GM21737 (cell line): Measurements from ENCODE around the gene FBXW8.

Experiments used
- ATAC-seq: cut with Tn5 transposase; IDR thresholded peaks from one replicate; pipeline ENCODE4 v1.9.1; 2021; ENCODE audit warnings: mild to moderate bottlenecking, moderate library complexity; ENCODE audit not compliant: unreplicated experiment

FBXW8 gene

GRCh38 chr12:116984098-116984497 is 73.3 kb downstream of the FBXW8 start:
- no peak for ATAC-seq

GRCh38 chr12:116990329-116990728 is 79.6 kb downstream of the FBXW8 start:
- ATAC-seq, result no peak

DNA sequence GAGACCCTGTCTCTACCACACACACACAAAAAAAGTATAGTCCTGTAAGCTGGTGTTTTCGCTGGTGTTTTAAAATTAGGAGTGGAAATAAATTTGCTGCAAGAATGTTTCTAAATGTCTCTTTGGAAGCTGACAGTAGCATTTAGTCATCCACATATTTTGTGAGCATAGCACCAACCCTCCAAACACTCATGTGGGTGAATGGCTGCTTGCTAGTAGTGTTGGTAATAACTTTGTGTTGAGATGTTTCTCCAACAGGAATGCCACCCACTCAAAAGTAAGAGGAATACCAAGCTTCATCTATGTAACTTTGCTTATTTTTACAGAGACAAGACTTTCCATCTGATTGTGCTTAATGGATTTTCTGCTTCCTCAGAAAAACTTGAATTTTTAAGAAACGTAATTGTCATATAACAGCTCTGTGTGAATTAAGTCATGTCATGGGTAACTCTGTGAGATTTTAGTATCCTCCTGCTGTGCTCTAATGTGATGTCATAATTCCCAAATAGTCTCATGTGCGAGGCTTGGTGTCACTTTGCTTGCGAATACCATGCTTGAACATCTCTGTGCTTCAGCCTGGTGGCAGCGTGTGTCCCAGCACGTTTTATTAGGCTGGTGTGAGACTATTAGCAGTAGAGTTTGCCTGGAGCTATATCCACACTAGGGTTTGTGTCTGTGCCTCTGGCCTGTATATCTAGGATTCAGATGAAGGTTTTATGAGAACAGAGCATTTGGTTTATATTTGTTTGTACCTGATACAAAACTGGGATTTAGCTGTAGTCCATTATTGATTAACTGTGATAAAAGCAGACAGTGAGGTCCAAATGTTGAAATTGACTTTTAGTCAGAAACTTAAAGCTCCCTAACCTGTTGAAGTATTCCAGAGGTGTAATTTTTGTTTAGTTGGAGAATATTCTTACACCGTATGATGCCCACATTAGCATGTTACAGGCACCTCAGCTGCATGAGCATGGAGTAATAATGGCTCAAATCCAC is 80.5 kb downstream of the FBXW8 start:
- ATAC-seq, result no peak

DNA sequence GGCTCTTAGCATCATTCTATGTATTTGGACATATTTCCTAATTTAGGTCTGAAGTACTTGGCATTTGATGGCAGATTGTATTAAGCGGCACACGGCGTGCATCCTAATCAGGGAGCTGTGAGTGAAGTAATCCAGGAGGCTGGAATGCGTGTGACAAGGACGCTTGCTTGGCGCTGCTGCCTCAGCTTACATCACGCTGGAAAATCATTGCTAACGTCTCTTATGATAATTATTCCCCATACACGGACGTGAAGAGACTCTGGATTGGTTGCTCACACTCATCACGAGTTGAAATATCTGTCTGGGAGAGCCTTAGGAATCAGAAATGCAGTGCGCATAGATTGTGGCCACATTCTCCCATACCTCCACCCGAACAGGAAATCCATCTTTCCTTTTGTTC is 85.3 kb downstream of the FBXW8 start:
- ATAC-seq, result no peak

- ATAC-seq, result no peak
Measured at GRCh38 chr12:116996621-116997020, 85.9 kb downstream of the FBXW8 start.

DNA sequence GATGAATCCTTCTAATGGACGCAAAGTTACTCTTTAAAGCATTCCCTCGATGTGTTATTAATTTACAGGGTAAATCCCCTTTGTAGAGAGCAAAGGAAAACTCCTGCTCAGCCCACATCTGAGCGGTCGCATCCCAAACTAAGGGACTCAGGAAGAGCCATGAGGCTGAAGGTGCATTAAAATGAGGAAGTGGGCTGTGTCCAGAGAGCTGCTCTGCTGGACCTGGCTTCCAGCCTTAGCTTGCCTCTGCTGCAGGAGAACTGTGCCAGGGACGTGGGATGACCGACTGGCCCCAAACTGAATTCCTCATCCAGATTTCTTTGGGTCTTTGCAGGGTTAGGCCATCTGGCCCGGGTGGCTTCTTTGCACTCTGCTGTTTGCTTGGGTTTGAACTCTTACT is 88.3 kb downstream of the FBXW8 start:
- ATAC-seq, result no peak

DNA sequence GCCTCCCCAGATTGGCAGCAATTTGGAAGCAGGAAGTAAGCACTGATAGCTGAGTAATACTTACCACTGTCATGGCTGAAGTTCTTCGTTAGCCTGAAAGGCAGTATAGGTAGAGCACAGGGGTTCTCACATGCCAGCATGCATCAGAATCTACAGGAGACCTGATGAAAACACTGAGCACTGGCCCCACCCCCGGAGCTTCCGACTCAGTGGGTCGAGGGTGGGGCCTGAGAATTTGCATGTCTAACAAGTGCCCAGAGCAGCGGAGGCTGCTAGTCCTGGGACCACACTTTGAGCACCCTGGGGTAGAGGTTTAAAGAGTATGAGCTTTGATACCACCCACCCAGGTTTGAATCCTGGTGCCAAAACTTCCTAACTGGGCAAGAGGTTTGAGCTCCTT is 89.6 kb downstream of the FBXW8 start:
- ATAC-seq, result no peak

- ATAC-seq, result no peak
Measured at GRCh38 chr12:117002051-117002817, 91.5 kb downstream of the FBXW8 start.

- ATAC-seq, result no peak
Measured at GRCh38 chr12:117003883-117004404, 93.2 kb downstream of the FBXW8 start.

DNA sequence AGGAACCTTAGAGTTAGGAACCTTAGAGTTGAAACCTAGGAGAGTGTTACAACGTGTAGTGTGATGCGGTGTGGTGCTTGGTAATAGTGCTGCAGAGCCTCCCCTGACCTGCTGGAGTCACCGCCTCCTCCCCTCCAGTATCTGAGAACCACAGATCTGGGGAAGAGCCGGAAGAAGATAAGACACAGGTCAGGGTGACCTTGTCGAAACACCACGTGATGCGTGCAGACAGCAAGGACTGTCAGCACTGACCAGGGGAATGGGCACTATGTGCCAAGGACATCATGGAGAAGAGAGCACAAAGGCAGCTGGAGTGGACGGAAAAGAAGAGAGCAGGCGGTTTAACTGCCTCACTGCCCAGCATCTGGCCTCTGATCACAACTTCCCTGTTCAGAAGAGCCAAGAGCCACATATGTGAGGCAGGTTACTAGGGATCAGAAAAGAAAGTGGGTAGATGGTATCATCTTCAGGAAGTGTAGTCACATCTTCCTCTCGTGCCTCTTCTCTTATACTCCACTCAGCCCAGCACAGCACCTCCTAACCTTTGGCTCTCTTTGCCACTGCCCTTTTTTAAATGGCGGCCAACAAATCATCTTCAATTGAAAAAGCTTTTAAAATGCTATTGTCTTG is 94.8 kb downstream of the FBXW8 start:
- no peak for ATAC-seq

GRCh38 chr12:117006333-117006732 is 95.6 kb downstream of the FBXW8 start:
- no peak for ATAC-seq

DNA sequence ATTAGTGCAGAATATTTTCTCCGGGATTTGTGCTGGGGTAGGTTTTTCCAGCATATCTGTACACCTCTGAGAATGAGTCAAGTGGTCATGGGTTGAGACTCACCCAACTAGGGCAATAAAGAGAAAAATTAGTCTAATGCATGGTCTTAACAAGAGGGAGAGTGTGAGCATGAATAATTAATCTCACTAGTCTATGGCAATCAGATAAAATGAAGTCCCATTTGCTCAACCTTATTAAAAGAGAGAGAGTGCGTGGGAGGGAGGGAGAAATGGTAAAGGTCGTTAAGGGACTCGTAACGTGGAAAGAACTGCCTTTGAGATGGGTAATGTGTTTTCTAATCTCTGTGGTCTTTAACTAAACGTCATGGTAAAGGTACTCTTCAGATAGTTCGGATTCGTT is 96.8 kb downstream of the FBXW8 start:
- ATAC-seq, result no peak

DNA sequence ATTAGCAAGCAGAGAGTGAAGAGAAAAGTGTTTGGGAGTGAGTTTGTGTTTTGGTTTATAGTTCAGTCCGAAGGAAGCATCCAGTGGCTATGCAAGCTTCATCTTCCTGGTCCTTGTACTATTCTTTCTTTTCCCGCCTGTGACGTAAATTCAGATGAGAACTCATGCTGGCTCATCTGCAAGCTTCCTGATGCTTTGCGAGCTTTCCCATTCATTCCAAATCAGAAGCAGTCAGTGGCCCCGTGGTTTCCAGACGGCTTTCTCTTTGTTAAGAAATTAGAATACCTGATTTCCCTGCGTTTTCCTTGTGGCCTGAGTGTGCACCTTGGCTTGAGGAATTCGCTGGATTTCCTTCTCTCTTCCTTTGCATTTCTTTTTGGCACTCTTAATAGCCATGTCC is 99.0 kb downstream of the FBXW8 start:
- ATAC-seq, result no peak

DNA sequence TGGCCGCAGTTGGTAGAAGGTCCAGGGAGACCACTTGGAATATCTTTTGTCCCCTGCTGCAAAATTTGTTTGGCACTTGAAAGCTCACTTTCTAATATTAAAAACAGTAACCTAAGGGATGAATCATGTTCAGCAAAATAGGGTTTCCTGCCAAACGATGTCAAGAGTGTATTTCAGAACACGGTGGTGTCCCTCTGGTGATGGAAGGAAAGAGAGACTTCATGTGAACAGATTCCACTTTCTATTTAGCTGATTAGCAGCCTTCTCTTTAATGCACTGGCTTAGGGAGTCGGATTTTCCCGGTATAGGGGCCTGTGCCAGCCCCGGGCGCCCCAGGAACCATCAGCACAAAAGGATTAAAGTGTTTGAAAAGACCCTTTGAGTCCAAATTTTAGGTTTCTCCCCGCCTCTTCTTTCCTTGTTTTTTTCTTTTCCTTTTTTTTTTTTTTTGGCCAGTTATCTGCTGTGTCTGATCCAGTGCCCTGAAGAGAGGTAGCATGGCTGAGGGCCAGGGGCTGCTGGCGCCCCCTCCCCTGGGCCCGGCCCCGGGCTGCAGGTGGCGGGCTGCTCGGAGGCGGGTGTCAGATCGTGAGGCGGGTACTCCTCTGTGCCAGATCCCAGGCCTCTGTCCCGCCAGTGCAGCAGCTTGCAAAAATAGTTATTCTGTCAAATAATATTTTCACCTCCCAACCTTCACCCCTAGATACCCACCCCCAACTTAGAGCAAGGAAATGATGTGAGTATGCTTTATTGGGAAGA is 100.1 kb downstream of the FBXW8 start:
- ATAC-seq, result no peak

DNA sequence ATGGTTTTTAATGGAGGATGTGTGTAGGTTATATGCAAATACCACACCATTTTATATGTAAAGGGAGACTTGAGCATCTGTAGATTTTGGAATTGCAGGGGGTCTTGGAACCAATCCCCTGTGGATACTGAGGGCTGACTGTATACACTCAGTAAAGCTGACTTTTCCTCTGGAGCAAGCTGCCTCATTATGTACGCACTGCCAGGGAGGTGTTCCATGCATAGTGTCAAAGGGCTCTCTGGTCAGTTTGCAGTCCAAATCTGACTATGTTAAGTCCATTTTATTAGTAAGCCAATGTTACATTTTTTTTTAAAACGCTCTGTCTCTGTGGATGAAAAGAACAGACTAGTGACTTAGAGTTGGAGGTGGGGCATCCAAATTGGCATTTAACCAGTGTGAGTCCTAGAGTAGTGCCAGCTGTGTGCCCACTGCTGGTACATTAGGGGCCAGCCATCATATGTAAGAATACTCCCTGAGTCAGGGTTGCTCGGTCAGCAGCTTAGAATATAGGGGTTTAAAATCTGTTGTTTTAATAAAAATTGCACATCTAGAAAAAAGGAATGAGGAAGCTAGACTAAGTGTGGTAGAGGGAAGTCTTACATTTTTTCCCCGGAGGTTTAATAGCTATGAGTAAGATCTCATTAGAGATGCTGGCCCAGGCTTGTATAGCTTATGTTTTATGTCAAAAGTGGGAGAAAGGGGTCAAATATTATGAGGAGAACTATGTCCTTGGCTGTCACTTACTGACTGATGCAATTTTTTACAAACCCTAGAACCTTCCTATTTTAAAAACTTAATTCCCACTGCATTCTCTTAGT is 101.4 kb downstream of the FBXW8 start:
- no peak for ATAC-seq

GRCh38 chr12:117013726-117014125 is 103.0 kb downstream of the FBXW8 start:
- ATAC-seq, result no peak

DNA sequence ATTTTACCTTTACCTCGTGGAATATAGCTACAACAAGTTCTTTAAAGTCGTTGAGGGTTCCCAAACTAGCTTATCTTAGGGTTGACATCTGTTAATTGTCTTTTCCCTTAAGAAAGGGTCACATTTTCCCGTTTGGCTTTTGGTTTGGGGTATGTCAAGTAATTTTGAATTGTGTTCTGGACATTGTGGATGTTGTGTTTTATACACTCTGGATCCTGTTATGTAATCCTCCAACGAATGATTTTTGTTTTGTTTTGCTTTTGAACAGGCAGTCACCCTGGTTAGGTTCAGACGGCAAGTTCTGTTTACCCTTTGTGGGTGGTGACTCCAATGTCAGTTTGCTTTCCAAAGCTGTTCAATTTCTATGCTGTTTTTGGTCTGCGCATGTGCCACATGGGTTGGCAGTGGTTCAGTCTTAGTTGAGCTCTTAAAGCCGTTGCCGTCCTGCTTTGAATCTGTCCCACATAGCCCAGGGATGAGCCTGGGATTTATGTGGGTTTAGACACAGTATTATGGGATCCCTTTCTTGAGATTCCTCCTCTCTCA is 103.7 kb downstream of the FBXW8 start:
- no peak for ATAC-seq

DNA sequence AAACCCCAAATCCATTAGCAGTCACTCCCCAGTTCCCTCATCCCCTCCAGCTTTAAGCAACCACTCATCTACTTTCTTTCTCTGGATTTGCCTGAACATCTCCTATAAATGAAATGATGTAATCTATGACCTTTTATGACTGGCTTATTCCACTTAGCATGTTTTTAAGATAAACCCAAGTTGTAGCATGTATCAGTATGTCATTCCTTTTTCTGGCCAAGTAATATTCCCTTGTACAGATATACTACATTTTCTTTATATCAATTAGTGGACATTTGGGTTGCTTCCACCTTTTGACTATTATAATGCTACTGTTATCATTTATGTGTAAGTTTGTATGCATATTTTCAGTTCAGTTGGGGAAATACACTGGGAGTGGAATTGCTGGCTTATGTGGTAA is 105.1 kb downstream of the FBXW8 start:
- ATAC-seq, result no peak

- no peak for ATAC-seq
Measured at GRCh38 chr12:117017807-117018206, 107.1 kb downstream of the FBXW8 start.
